SK-N-MC (cell line): ENCODE data around the gene PKD2L1.

Experiments used
- EZH2 ChIP-seq: fragments of 200-600 bp; sonication (generic); IDR thresholded peaks from one replicate; pipeline ENCODE4 v1.6.1; 2017; ENCODE audit warnings: antibody characterized with exemption
- FOXP2 ChIP-seq: optimal IDR thresholded peaks from 2 replicates; pipeline ENCODE3; 2011; ENCODE audit warnings: mild to moderate bottlenecking, moderate library complexity; ENCODE audit not compliant: insufficient read depth; ENCODE audit errors: extremely low read length, control extremely low read depth
- POLR2AphosphoS5 ChIP-seq: IDR thresholded peaks from 2 replicates; pipeline ENCODE4 v1.6.1; 2012; ENCODE audit warnings: mild to moderate bottlenecking, low read depth, low read length, borderline replicate concordance

DNA sequence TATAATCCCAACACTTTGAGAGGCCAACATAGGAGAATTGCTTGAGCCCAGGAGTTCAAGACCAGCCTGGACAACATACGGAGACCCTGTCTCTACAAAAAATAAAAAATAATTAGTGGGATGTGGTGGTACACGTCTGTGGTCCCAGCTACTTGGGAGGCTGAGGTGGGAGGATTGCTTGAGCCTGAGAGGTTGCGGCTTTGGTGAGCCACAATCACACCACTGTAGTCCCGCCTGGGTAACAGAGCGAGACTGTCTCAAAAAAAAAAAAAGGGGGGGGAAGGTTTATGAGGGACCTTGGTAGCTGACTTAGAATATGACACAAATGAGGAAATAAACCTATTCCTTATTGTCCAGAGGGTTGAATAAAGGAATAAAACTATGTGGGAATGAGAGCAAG lies 47.8 kb upstream of the PKD2L1 start:
- TF ChIP-seq POLR2AphosphoS5 (no peak), EZH2 (no peak), FOXP2 (no peak)
